Inflammatory macrophage treated with lipopolysaccharide for 1 hour (primary cell): ENCODE data around the gene PLEKHD1.
A peak's percentile ranks its signal among the peaks of the same experiment; 100 is the strongest.

ENCODE experiments used
- DNase-seq, 2 donors: peaks; one replicate each; pipeline ENCODE4 v3.0.0-alpha.2; 2020 to 2022

PLEKHD1 gene

GRCh38 chr14:69553252-69553651 is 68.7 kb downstream of the PLEKHD1 start:
- DNase-seq = peak; percentile 75 to 93

- DNase-seq = no peak
Measured at GRCh38 chr14:69554500-69554899, 70.0 kb downstream of the PLEKHD1 start.

- DNase-seq = no peak
Measured at GRCh38 chr14:69558774-69559173, 74.2 kb downstream of the PLEKHD1 start.

GRCh38 chr14:69559581-69560011 is 75.1 kb downstream of the PLEKHD1 start:
- DNase-seq = no peak

- no peak for DNase-seq
Measured at GRCh38 chr14:69560826-69561225, 76.3 kb downstream of the PLEKHD1 start.

GRCh38 chr14:69561893-69562292 is 77.4 kb downstream of the PLEKHD1 start:
- no peak for DNase-seq

GRCh38 chr14:69567563-69567962 is 83.0 kb downstream of the PLEKHD1 start:
- DNase-seq = no peak

- no peak for DNase-seq
Measured at GRCh38 chr14:69569859-69570258, 85.3 kb downstream of the PLEKHD1 start.

- no peak for DNase-seq
Measured at GRCh38 chr14:69570836-69571330, 86.4 kb downstream of the PLEKHD1 start.

GRCh38 chr14:69571449-69572029 is 87.0 kb downstream of the PLEKHD1 start:
- DNase-seq = no peak

- DNase-seq = no peak
Measured at GRCh38 chr14:69572030-69572840, 87.7 kb downstream of the PLEKHD1 start.

GRCh38 chr14:69572841-69573135 is 88.3 kb downstream of the PLEKHD1 start:
- no peak for DNase-seq

GRCh38 chr14:69573205-69573830 is 88.8 kb downstream of the PLEKHD1 start:
- DNase-seq = no peak

- no peak for DNase-seq
Measured at GRCh38 chr14:69573831-69574262, 89.3 kb downstream of the PLEKHD1 start.

- peak; percentile 23 to 79 for DNase-seq
Measured at GRCh38 chr14:69574263-69574953, 89.9 kb downstream of the PLEKHD1 start, which contains the start of gene CCDC177. Gene CCDC177, minus strand, starts transcription at chr14:69574871. Its CDS starts 1,249 bp downstream, at chr14:69573622.

- DNase-seq = no peak
Measured at GRCh38 chr14:69574954-69575295, 90.4 kb downstream of the PLEKHD1 start.

GRCh38 chr14:69579476-69579875 is 94.9 kb downstream of the PLEKHD1 start:
- no peak for DNase-seq

GRCh38 chr14:69580009-69580577 is 95.6 kb downstream of the PLEKHD1 start:
- peak; percentile 33 to 45 for DNase-seq
